Trophoblast cell (in vitro differentiated cells and primary cell): ENCODE results near the gene B3GNT5.

ENCODE experiments used
- DNase-seq, 2 donors: peaks; one replicate each; pipeline ENCODE4 v3.0.0-alpha.2; 2016
- H2AFZ ChIP-seq: 2 replicates; pipeline ENCODE4 v1.6.1; 2013; ENCODE audit warnings: low read length, moderate library complexity, mild to moderate bottlenecking; ENCODE audit not compliant: insufficient read depth, poor library complexity
- H2AK5ac ChIP-seq: 2 replicates; pipeline ENCODE4 v1.6.1; 2013; ENCODE audit warnings: mild to moderate bottlenecking, low read length
- H2BK120ac ChIP-seq: 2 replicates; pipeline ENCODE4 v1.6.1; 2013; ENCODE audit warnings: low read length, mild to moderate bottlenecking, moderate library complexity; ENCODE audit not compliant: insufficient read depth, poor library complexity
- H2BK12ac ChIP-seq: 2 replicates; pipeline ENCODE4 v1.6.1; 2013; ENCODE audit warnings: mild to moderate bottlenecking, low read length, moderate library complexity
- H2BK5ac ChIP-seq: 2 replicates; pipeline ENCODE4 v1.6.1; 2013; ENCODE audit warnings: low read length, low read depth, moderate library complexity, mild to moderate bottlenecking; ENCODE audit not compliant: poor library complexity
- H3K14ac ChIP-seq: 2 replicates; pipeline ENCODE4 v1.6.1; 2013; ENCODE audit warnings: mild to moderate bottlenecking, low read length
- H3K18ac ChIP-seq: 2 replicates; pipeline ENCODE4 v1.6.1; 2013; ENCODE audit warnings: mild to moderate bottlenecking, low read length
- H3K23ac ChIP-seq: 2 replicates; pipeline ENCODE4 v1.6.1; 2013; ENCODE audit warnings: low read length
- H3K27ac ChIP-seq: 2 replicates; pipeline ENCODE4 v1.5.1; 2013; ENCODE audit warnings: low read depth, mild to moderate bottlenecking, inconsistent platforms, low read length, moderate library complexity
- H3K27me3 ChIP-seq: 2 replicates; pipeline ENCODE4 v1.6.1; 2013; ENCODE audit warnings: inconsistent platforms, mild to moderate bottlenecking, low read length, moderate library complexity; ENCODE audit not compliant: insufficient read depth
- H3K36me3 ChIP-seq, 2 experiments: 1 replicate in 1 of 2; 2 replicates in 1 of 2; pipeline ENCODE4 v1.6.1; 2013; ENCODE audit warnings: low read length in 2 of 2, mild to moderate bottlenecking in 2 of 2, moderate library complexity in 1 of 2; ENCODE audit not compliant: insufficient read depth in 2 of 2, control insufficient read depth in 1 of 2
- H3K4ac ChIP-seq: 2 replicates; pipeline ENCODE4 v1.6.1; 2013; ENCODE audit warnings: low read depth, mild to moderate bottlenecking, low read length, moderate library complexity
- H3K4me1 ChIP-seq, 2 experiments: 1 replicate in 1 of 2; 2 replicates in 1 of 2; pipeline ENCODE4 v1.6.1; 2013; ENCODE audit warnings: low read length in 2 of 2, mild to moderate bottlenecking in 2 of 2, moderate library complexity in 1 of 2; ENCODE audit not compliant: insufficient read depth in 2 of 2, control insufficient read depth in 1 of 2
- H3K4me2 ChIP-seq: 2 replicates; pipeline ENCODE4 v1.6.1; 2013; ENCODE audit warnings: inconsistent platforms, mild to moderate bottlenecking, low read length, moderate library complexity
- H3K4me3 ChIP-seq: 2 replicates; pipeline ENCODE4 v1.5.1; 2013; ENCODE audit warnings: mild to moderate bottlenecking, low read depth, low read length, inconsistent platforms
- H3K79me1 ChIP-seq: one replicate; pipeline ENCODE4 v1.6.1; 2013; ENCODE audit warnings: low read length
- H3K79me2 ChIP-seq: 2 replicates; pipeline ENCODE4 v1.6.1; 2013; ENCODE audit warnings: low read length, mild to moderate bottlenecking; ENCODE audit not compliant: control insufficient read depth, insufficient read depth, poor library complexity
- H3K9ac ChIP-seq: 2 replicates; pipeline ENCODE4 v1.6.1; 2013; ENCODE audit warnings: mild to moderate bottlenecking, low read length
- H3K9me3 ChIP-seq: 2 replicates; pipeline ENCODE4 v1.6.1; 2013; ENCODE audit warnings: low read depth, mild to moderate bottlenecking, control low read depth, inconsistent platforms, low read length; ENCODE audit not compliant: insufficient read depth
- H4K12ac ChIP-seq: 2 replicates; pipeline ENCODE4 v1.6.1; 2013; ENCODE audit warnings: low read depth, mild to moderate bottlenecking, low read length, moderate library complexity
- H4K8ac ChIP-seq: 2 replicates; pipeline ENCODE4 v1.6.1; 2013; ENCODE audit warnings: low read depth, mild to moderate bottlenecking, low read length, moderate library complexity
- H4K91ac ChIP-seq: one replicate; pipeline ENCODE4 v1.6.1; 2013; ENCODE audit warnings: low read depth, mild to moderate bottlenecking, low read length, moderate library complexity
- WGBS: extraction: QIAGEN DNeasy Blood & Tissue Kit; methylation state at CpG from one replicate; pipeline ENCODE4 v1.1.7; 2013; ENCODE audit warnings: missing lambda C conversion rate; ENCODE audit not compliant: insufficient read length, insufficient coverage; ENCODE audit errors: extremely low coverage; 5-methylcytosine and 5-hydroxymethylcytosine counted together

B3GNT5 gene

GRCh38 chr3:183299976-183300375, 46.9 kb downstream of the B3GNT5 start:
- Histone ChIP-seq H3K4me1 (peaks cover 8 to 10% of the 10 kb centered on the region in 2 experiments), H4K12ac (no peak overlapping the region), H4K91ac (no peak overlapping the region), H3K79me1 (no peaks in the 10 kb centered on the region), H3K9me3 (peaks cover 2% of the 10 kb centered on the region), H2BK120ac (no peak overlapping the region), H2AK5ac (no peak overlapping the region), H3K4ac (no peak overlapping the region), H3K4me3 (no peak overlapping the region), H3K18ac (no peak overlapping the region), H3K9ac (no peak overlapping the region), H3K14ac (no peak overlapping the region), H3K27me3 (no peaks in the 10 kb centered on the region), H3K27ac (no peak overlapping the region), H4K8ac (no peak overlapping the region), H2AFZ (no peak overlapping the region), H3K36me3 (no peaks in the 10 kb centered on the region), H2BK5ac (no peak overlapping the region), H3K23ac (no peak overlapping the region), H3K4me2 (no peak overlapping the region), H2BK12ac (no peak overlapping the region), H3K79me2 (no peaks in the 10 kb centered on the region)
- WGBS: no CpG with 5 or more reads among the region's 4 CpGs
- no peak for DNase-seq

- DNase-seq: no peak
- Histone ChIP-seq H3K9ac (no peak overlapping the region), H3K18ac (no peak overlapping the region), H3K79me1 (no peaks in the 10 kb centered on the region), H3K4me3 (no peak overlapping the region), H2AK5ac (no peak overlapping the region), H3K14ac (no peak overlapping the region), H2BK5ac (no peak overlapping the region), H4K12ac (no peak overlapping the region), H4K91ac (no peak overlapping the region), H3K27ac (no peak overlapping the region), H3K4me2 (no peak overlapping the region), H2BK120ac (no peak overlapping the region), H3K9me3 (peaks cover 2% of the 10 kb centered on the region), H4K8ac (no peak overlapping the region), H3K36me3 (no peaks in the 10 kb centered on the region), H2AFZ (no peak overlapping the region), H3K27me3 (no peaks in the 10 kb centered on the region), H3K4ac (no peak overlapping the region), H3K23ac (no peak overlapping the region), H3K4me1 (peaks cover 8 to 10% of the 10 kb centered on the region in 2 experiments), H3K79me2 (no peaks in the 10 kb centered on the region), H2BK12ac (no peak overlapping the region)
- no CpG with 5 or more reads among the region's 6 CpGs for WGBS
Observed at GRCh38 chr3:183300996-183301562, 48.0 kb downstream of the B3GNT5 start.

GRCh38 chr3:183301937-183302580, 49.0 kb downstream of the B3GNT5 start:
- no peak overlapping the region for H2AK5ac ChIP-seq
- no peak for DNase-seq
- no peaks in the 10 kb centered on the region for H3K79me1 ChIP-seq
- no CpG with 5 or more reads among the region's 8 CpGs for WGBS
- H2BK12ac ChIP-seq: no peak overlapping the region
- H2BK5ac ChIP-seq: no peak overlapping the region
- no peak overlapping the region for H4K91ac ChIP-seq
- no peak overlapping the region for H3K9ac ChIP-seq
- H3K79me2 ChIP-seq: no peaks in the 10 kb centered on the region
- no peak overlapping the region for H3K23ac ChIP-seq
- no peaks in the 10 kb centered on the region for H3K36me3 ChIP-seq
- H2BK120ac ChIP-seq: no peak overlapping the region
- no peak overlapping the region for H3K4ac ChIP-seq
- peaks cover under 1% of the 10 kb centered on the region for H3K9me3 ChIP-seq
- no peak overlapping the region for H3K18ac ChIP-seq
- H3K4me1 ChIP-seq: peaks cover 12 to 14% of the 10 kb centered on the region in 2 experiments
- no peak overlapping the region for H3K14ac ChIP-seq
- no peak overlapping the region for H3K4me3 ChIP-seq
- no peaks in the 10 kb centered on the region for H3K27me3 ChIP-seq
- no peak overlapping the region for H2AFZ ChIP-seq
- H3K27ac ChIP-seq: no peak overlapping the region
- H3K4me2 ChIP-seq: no peak overlapping the region
- no peak overlapping the region for H4K12ac ChIP-seq
- H4K8ac ChIP-seq: no peak overlapping the region

DNA sequence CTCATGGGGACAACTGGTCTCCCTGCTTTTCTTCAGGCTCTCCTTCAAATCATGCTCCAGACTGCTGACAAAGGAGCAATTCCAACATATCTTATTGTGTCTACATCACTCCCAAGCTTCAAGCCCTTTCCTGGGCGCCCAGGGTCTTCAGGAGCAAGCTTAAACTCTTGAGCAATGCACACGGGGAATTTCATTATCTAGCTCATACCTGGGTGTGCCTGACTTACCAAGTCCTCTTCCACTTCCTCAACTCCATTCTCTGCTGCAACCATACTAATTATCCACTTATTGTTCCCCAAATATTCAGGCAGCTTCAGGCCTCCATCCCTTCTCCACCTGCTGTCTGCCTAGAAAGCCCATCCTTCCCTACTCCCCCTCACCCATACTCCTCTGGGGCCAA, 50.6 kb downstream of the B3GNT5 start:
- no peak for DNase-seq
- Histone ChIP-seq H3K18ac (no peak overlapping the region), H3K79me1 (no peaks in the 10 kb centered on the region), H3K4me2 (no peak overlapping the region), H3K79me2 (no peaks in the 10 kb centered on the region), H3K9ac (no peak overlapping the region), H4K8ac (no peak overlapping the region), H3K23ac (no peak overlapping the region), H2AFZ (no peak overlapping the region), H3K14ac (no peak overlapping the region), H3K4me1 (peaks cover 15 to 18% of the 10 kb centered on the region in 2 experiments), H2BK120ac (no peak overlapping the region), H2AK5ac (no peak overlapping the region), H3K4ac (no peak overlapping the region), H3K27me3 (no peaks in the 10 kb centered on the region), H3K36me3 (no peaks in the 10 kb centered on the region), H3K4me3 (no peak overlapping the region), H2BK12ac (no peak overlapping the region), H4K91ac (no peak overlapping the region), H2BK5ac (no peak overlapping the region), H3K27ac (no peak overlapping the region), H3K9me3 (no peaks in the 10 kb centered on the region), H4K12ac (no peak overlapping the region)
- WGBS: no CpG with 5 or more reads among the region's 2 CpGs
